Dermis blood vessel endothelial cell (primary cell): ENCODE results near the gene ERG. TPM values are rescaled to one million over a fixed set of nuclear protein-coding genes. Genes with fewer than 3 reads are reported as not detected.
A peak's percentile ranks its signal among the peaks of the same experiment; 100 is the strongest.

ENCODE experiments used
- DNase-seq: peaks from one replicate; pipeline ENCODE4 v3.0.0; 2010
- total RNA-seq: library from RNA; depleted of rRNA; stranded (reverse); fragments of >200 nt; gene quantifications from 2 replicates; pipeline ENCODE4 v1.2.3, GENCODE V29; 2014

The ERG gene
- total RNA-seq, 1 donor from 2014 or later = 88.8 TPM

GRCh38 chr21:38499296-38499695 lies 1.0 kb upstream of the ERG start:
- peak; percentile 97 for DNase-seq

GRCh38 chr21:38496224-38496623 lies 2.1 kb downstream of the ERG start:
- DNase-seq = peak; percentile 66

- DNase-seq = no peak
Measured at GRCh38 chr21:38495696-38496095, 2.6 kb downstream of the ERG start.

- DNase-seq = no peak
Measured at GRCh38 chr21:38495242-38495641, 3.0 kb downstream of the ERG start.

- DNase-seq = peak; percentile 75
Measured at GRCh38 chr21:38494703-38495102, 3.6 kb downstream of the ERG start.

- DNase-seq = no peak
Measured at GRCh38 chr21:38494251-38494642, 4.0 kb downstream of the ERG start.

- DNase-seq = no peak
Measured at GRCh38 chr21:38493549-38494250, 4.6 kb downstream of the ERG start.

- DNase-seq = no peak
Measured at GRCh38 chr21:38492007-38492406, 6.3 kb downstream of the ERG start.

- peak; percentile 87 for DNase-seq
Measured at GRCh38 chr21:38491536-38491935, 6.7 kb downstream of the ERG start.

- DNase-seq = peak; percentile 28
Measured at GRCh38 chr21:38490411-38491020, 7.8 kb downstream of the ERG start.

GRCh38 chr21:38489729-38490128 lies 8.5 kb downstream of the ERG start:
- DNase-seq = no peak

GRCh38 chr21:38489271-38489652 lies 9.0 kb downstream of the ERG start:
- no peak for DNase-seq

GRCh38 chr21:38488640-38489270 lies 9.5 kb downstream of the ERG start:
- DNase-seq = peak; percentile 77

- DNase-seq = no peak
Measured at GRCh38 chr21:38487901-38488639, 10.2 kb downstream of the ERG start.

GRCh38 chr21:38486706-38487105 lies 11.6 kb downstream of the ERG start:
- DNase-seq = no peak

- DNase-seq = peak; percentile 79
Measured at GRCh38 chr21:38486221-38486620, 12.1 kb downstream of the ERG start.

- DNase-seq = peak; percentile 50
Measured at GRCh38 chr21:38479641-38480525, 18.4 kb downstream of the ERG start.

GRCh38 chr21:38478782-38479181 lies 19.5 kb downstream of the ERG start:
- peak; percentile 61 for DNase-seq

GRCh38 chr21:38477226-38477625 lies 21.1 kb downstream of the ERG start:
- no peak for DNase-seq

- DNase-seq = peak; percentile 99
Measured at GRCh38 chr21:38476385-38476784, 21.9 kb downstream of the ERG start.

GRCh38 chr21:38475519-38475918 lies 22.8 kb downstream of the ERG start:
- DNase-seq = no peak

- DNase-seq = no peak
Measured at GRCh38 chr21:38474796-38475195, 23.5 kb downstream of the ERG start.
